HCT116 (cell line): ENCODE results near the gene GAL3ST2. TPM values are rescaled to one million over a fixed set of nuclear protein-coding genes. Genes with fewer than 3 reads are reported as not detected.

Source experiments
- ATAC-seq: fragments of 200-7000 bp; cut with Tn5 transposase; 2 replicates; pipeline ENCODE4 v1.9.1; 2020; ENCODE audit warnings: mild to moderate bottlenecking, moderate library complexity
- Bru-seq: library from RNA; stranded (reverse); fragments of 400-500 nt; gene quantifications from one replicate; lab custom pipeline; 2021; lab: Mats Ljungman, UMichigan
- BruChase-seq, 2 experiments: library from RNA; stranded (reverse); fragments of 400-500 nt; gene quantifications; one replicate each; lab custom pipeline; 2021; lab: Mats Ljungman, UMichigan
- BruUV-seq: library from RNA; stranded (reverse); fragments of 400-500 nt; replicated peaks from 2 replicates; lab custom pipeline; 2021; lab: Mats Ljungman, UMichigan
- CTCF ChIA-PET: fragments of 300-600 bp; sonication (Branson Sonifier 250); formaldehyde crosslinking; loops from one replicate; lab custom pipeline; 2021; ENCODE audit warnings: antibody characterized with exemption; lab: Charles Lee
- POLR2A ChIA-PET: fragments of 300-600, 350-600 bp; sonication (Branson Sonifier 250); formaldehyde crosslinking; loops from one replicate; lab custom pipeline; 2021; ENCODE audit warnings: antibody characterized with exemption; lab: Charles Lee
- RAD21 ChIA-PET, 2 experiments: fragments of 300-600 bp; sonication (Branson Sonifier 250); formaldehyde crosslinking; loops; one replicate each; lab custom pipeline; 2023; ENCODE audit warnings: low total read pairs in 2 of 2; ENCODE audit not compliant: uncharacterized antibody in 2 of 2, unreplicated experiment in 2 of 2, low non-redundant PET in 1 of 2; lab: Charles Lee
- DNase-seq: peaks from one replicate; pipeline ENCODE4 v3.0.0-alpha.2; 2010; ENCODE audit warnings: low read depth, low spot score
- H2AFZ ChIP-seq: fragments of 200-600 bp; shearing (Covaris generic), sonication (generic); 2 replicates; pipeline ENCODE4 v1.6.1; 2017; ENCODE audit warnings: low read depth, mixed run types, mixed read lengths, antibody characterized with exemption, low read length; ENCODE audit not compliant: poor library complexity, severe bottlenecking
- H3K27ac ChIP-seq: 2 replicates; pipeline ENCODE4 v1.5.1; 2012; ENCODE audit warnings: low read depth, low read length
- H3K27me3 ChIP-seq: fragments of 200-600 bp; sonication (generic); 2 replicates; pipeline ENCODE4 v1.6.1; 2016; ENCODE audit warnings: mixed run types, low read length, mixed read lengths; ENCODE audit not compliant: insufficient read depth
- H3K36me3 ChIP-seq, 2 experiments: fragments of 200-500 bp in 1 of 2; fragments of 200-600 bp in 1 of 2; sonication (Bioruptor generic) in 1 of 2; sonication (generic) in 1 of 2; 2 replicates each; pipeline versions ENCODE4 v1.5.1 to v1.6.1; 2014 to 2016; ENCODE audit warnings: low read length in 2 of 2, inconsistent platforms in 1 of 2, mixed read lengths in 1 of 2, mixed run types in 1 of 2; ENCODE audit not compliant: insufficient read depth in 2 of 2, control insufficient read depth in 1 of 2
- H3K4me1 ChIP-seq, 2 experiments: fragments of 200-600 bp in 1 of 2; sonication (generic) in 1 of 2; 2 replicates each; pipeline versions ENCODE4 v1.5.1 to v1.6.1; 2012 to 2017; ENCODE audit warnings: low read length in 2 of 2, inconsistent platforms in 1 of 2, mild to moderate bottlenecking in 1 of 2, mixed read lengths in 1 of 2, mixed run types in 1 of 2, moderate library complexity in 1 of 2; ENCODE audit not compliant: insufficient read depth in 2 of 2, control insufficient read depth in 1 of 2
- H3K4me2 ChIP-seq: fragments of 200-600 bp; sonication (generic); 2 replicates; pipeline ENCODE4 v1.6.1; 2017; ENCODE audit warnings: mixed run types, low read length, mixed read lengths
- H3K4me3 ChIP-seq, 2 experiments: fragments of 200-600 bp in 1 of 2; sonication (generic) in 1 of 2; replicated peaks in 1 of 2; 2 replicates each; pipeline ENCODE4 v1.5.1; 2011 to 2016; ENCODE audit warnings: low read length in 2 of 2, control low read depth in 1 of 2, low read depth in 1 of 2, mild to moderate bottlenecking in 1 of 2, mixed read lengths in 1 of 2, mixed run types in 1 of 2
- H3K79me2 ChIP-seq: fragments of 200-600 bp; sonication (generic); 2 replicates; pipeline ENCODE4 v1.6.1; 2017; ENCODE audit warnings: mild to moderate bottlenecking, mixed run types, low read length, moderate library complexity, mixed read lengths; ENCODE audit not compliant: insufficient read depth
- H3K9ac ChIP-seq: fragments of 200-600 bp; sonication (generic); 2 replicates; pipeline ENCODE4 v1.6.1; 2016; ENCODE audit warnings: low read length, mixed read lengths
- H3K9me2 ChIP-seq: fragments of 200-600 bp; sonication (generic), shearing (Covaris generic); 2 replicates; pipeline ENCODE4 v1.6.1; 2017; ENCODE audit warnings: mixed run types, mild to moderate bottlenecking, moderate library complexity; ENCODE audit not compliant: insufficient read depth
- H3K9me3 ChIP-seq, 2 experiments: fragments of 200-500 bp in 1 of 2; fragments of 200-600 bp in 1 of 2; sonication (Bioruptor generic) in 1 of 2; sonication (generic) in 1 of 2; 2 replicates each; pipeline ENCODE4 v1.6.1; 2014 to 2017; ENCODE audit warnings: low read length in 2 of 2, mixed read lengths in 2 of 2, inconsistent platforms in 1 of 2, low read depth in 1 of 2, mild to moderate bottlenecking in 1 of 2, mixed run types in 1 of 2, moderate library complexity in 1 of 2; ENCODE audit not compliant: control insufficient read depth in 1 of 2, insufficient read depth in 1 of 2
- H4K20me1 ChIP-seq: fragments of 200-600 bp; sonication (generic), shearing (Covaris generic); 2 replicates; pipeline ENCODE4 v1.6.1; 2017; ENCODE audit warnings: mixed run types, mild to moderate bottlenecking, moderate library complexity; ENCODE audit not compliant: insufficient read depth
- ATF3 ChIP-seq: IDR thresholded peaks from 2 replicates; pipeline ENCODE4 v1.6.1; 2012
- CBX3 ChIP-seq: IDR thresholded peaks from 2 replicates; pipeline ENCODE4 v1.6.1; 2012; ENCODE audit warnings: low read depth
- CEBPB ChIP-seq: IDR thresholded peaks from 2 replicates; pipeline ENCODE4 v1.6.1; 2012; ENCODE audit warnings: low read depth
- CTCF ChIP-seq, 3 experiments: fragments of 200-600 bp in 1 of 3; sonication (generic) in 1 of 3; IDR thresholded peaks in 2 of 3; conservative IDR thresholded peaks in 1 of 3; 2 replicates each; pipeline ENCODE4 v1.5.1; 2012 to 2017; ENCODE audit warnings: low read depth in 2 of 3, low read length in 2 of 3, antibody characterized with exemption in 1 of 3, borderline replicate concordance in 1 of 3, control low read depth in 1 of 3, mild to moderate bottlenecking in 1 of 3, mixed read lengths in 1 of 3, mixed run types in 1 of 3, moderate library complexity in 1 of 3; ENCODE audit not compliant: insufficient read depth in 1 of 3
- ELF1 ChIP-seq: IDR thresholded peaks from 2 replicates; pipeline ENCODE4 v1.6.1; 2012; ENCODE audit warnings: low read depth, borderline replicate concordance
- EZH2phosphoT487 ChIP-seq: fragments of 200-600 bp; IDR thresholded peaks from 2 replicates; pipeline ENCODE4 v1.6.1; 2018; ENCODE audit warnings: antibody characterized with exemption, borderline replicate concordance
- JUND ChIP-seq: IDR thresholded peaks from 2 replicates; pipeline ENCODE4 v1.6.1; 2012
- MAX ChIP-seq: IDR thresholded peaks from 2 replicates; pipeline ENCODE4 v1.6.1; 2012
- POLR2AphosphoS5 ChIP-seq: IDR thresholded peaks from 2 replicates; pipeline ENCODE4 v1.6.1; 2011; ENCODE audit warnings: mild to moderate bottlenecking, low read depth, low read length, moderate library complexity
- RAD21 ChIP-seq: IDR thresholded peaks from 2 replicates; pipeline ENCODE4 v1.6.1; 2012; ENCODE audit warnings: low read depth, mild to moderate bottlenecking
- REST ChIP-seq: IDR thresholded peaks from 2 replicates; pipeline ENCODE4 v1.6.1; 2012; ENCODE audit warnings: low read depth
- SIN3A ChIP-seq: IDR thresholded peaks from 2 replicates; pipeline ENCODE4 v1.6.1; 2012; ENCODE audit warnings: low read depth
- SP1 ChIP-seq: IDR thresholded peaks from 2 replicates; pipeline ENCODE4 v1.6.1; 2012; ENCODE audit warnings: low read depth
- SRF ChIP-seq: IDR thresholded peaks from 2 replicates; pipeline ENCODE4 v1.6.1; 2012; ENCODE audit warnings: low read depth
- TCF7L2 ChIP-seq: IDR thresholded peaks from 2 replicates; pipeline ENCODE4 v1.7.0; 2011; ENCODE audit warnings: borderline replicate concordance, inconsistent platforms; ENCODE audit not compliant: insufficient read depth, insufficient read length; ENCODE audit errors: extremely low read depth
- YY1 ChIP-seq: IDR thresholded peaks from 2 replicates; pipeline ENCODE4 v1.6.1; 2011; ENCODE audit warnings: low read length, low read depth, moderate library complexity, mild to moderate bottlenecking; ENCODE audit not compliant: insufficient replicate concordance; ENCODE audit errors: extremely low read depth
- ZBTB33 ChIP-seq: IDR thresholded peaks from 2 replicates; pipeline ENCODE4 v1.6.1; 2011; ENCODE audit warnings: mild to moderate bottlenecking, low read length, moderate library complexity; ENCODE audit not compliant: insufficient replicate concordance; ENCODE audit errors: extremely low read depth
- intact Hi-C: fragments of 100-400 bp; cut with micrococcal nuclease; formaldehyde crosslinking; loops from 2 replicates; pipeline ENCODE4 v1.10.0; 2022
- long read RNA-seq: library from polyadenylated mRNA; unstranded; transcript quantifications from one replicate; pipeline ENCODE4 v2.0.0, GENCODE V29; 2021; ENCODE audit not compliant: unreplicated experiment
- polyA plus RNA-seq: library from polyadenylated mRNA; unstranded; fragments of >200 nt; gene quantifications from 2 replicates; pipeline ENCODE4 v1.2.1, GENCODE V29; 2012; ENCODE audit warnings: missing spikeins
- total RNA-seq: library from RNA; stranded (reverse); gene quantifications from one replicate; pipeline ENCODE4 v1.2.1, GENCODE V29; 2021; ENCODE audit not compliant: unreplicated experiment

Gene GAL3ST2
- 0.44 TPM for total RNA-seq
- 0.10 and 0.25 TPM in 2 replicates for polyA plus RNA-seq
- percentile 22 among the genes with signal in this experiment for Bru-seq, nascent RNA
- BruChase-seq, experiment 1, labeled RNA remaining after a 6-hour chase: percentile 31 among the genes with signal in this experiment
- BruChase-seq, experiment 2, labeled RNA remaining after a 2-hour chase: percentile 30 among the genes with signal in this experiment
- long read RNA-seq: 0 reads

GRCh38 chr2:241776336-241777169 lies at the start of gene GAL3ST2:
Gene GAL3ST2 (plus strand): TSS chr2:241776822. CDS start chr2:241776956, 134 bp downstream.
- H3K27ac ChIP-seq: no peak within 1 kb of the TSS; the same call in 1 of the 2 replicates
- no peaks in the 10 kb centered on the region for H4K20me1 ChIP-seq
- ChIA-PET RAD21 (no interaction called here), POLR2A (no interaction called here), CTCF (no interaction called here)
- H3K4me2 ChIP-seq: no peak within 1 kb of the TSS; the same call in 1 of the 2 replicates
- no peaks in the 10 kb centered on the region; the same call in 1 of the 2 replicates for H3K9me2 ChIP-seq
- intact Hi-C loops: no loop called here
- no peaks in the 10 kb centered on the region for H3K36me3 ChIP-seq
- H3K79me2 ChIP-seq: no peaks in the 10 kb centered on the region
- H3K27me3 ChIP-seq: no peaks in the 10 kb centered on the region
- no TSS peak for BruUV-seq
- H3K4me3 ChIP-seq: no peak within 1 kb of the TSS
- H2AFZ ChIP-seq: no peak within 1 kb of the TSS
- H3K4me1 ChIP-seq: peaks cover 16 to 31% of the 10 kb centered on the region in 2 experiments
- no peaks in the 10 kb centered on the region for H3K9me3 ChIP-seq
- ATAC-seq (no peak), DNase-seq (no peak)
- H3K9ac ChIP-seq: no peak within 1 kb of the TSS
- no peak for TF ChIP-seq ELF1
- no peak for TF ChIP-seq SP1
- no peak for TF ChIP-seq JUND
- TF ChIP-seq EZH2phosphoT487: no peak
- TF ChIP-seq MAX: no peak
- TF ChIP-seq ATF3: no peak
- TF ChIP-seq CTCF (IDR thresholded peaks at IDR 0.05 in 2 of 3, conservative IDR thresholded peaks at IDR 0.05 in 1 of 3; ENCODE audit: borderline replicate concordance in 1 of 3, insufficient read depth in 1 of 3, low read depth in 2 of 3, low read length in 2 of 3): no peak
- no peak for TF ChIP-seq REST
- no peak for TF ChIP-seq TCF7L2
- no peak for TF ChIP-seq ZBTB33
- TF ChIP-seq CEBPB: no peak
- TF ChIP-seq SRF: no peak
- no peak for TF ChIP-seq RAD21
- no peak for TF ChIP-seq POLR2AphosphoS5
- no peak for TF ChIP-seq YY1
- TF ChIP-seq CBX3: no peak
- no peak for TF ChIP-seq SIN3A
